OCI-LY7 (cell line): ENCODE measurements around the gene HELZ. TPM values are rescaled to one million over a fixed set of nuclear protein-coding genes. Genes with fewer than 3 reads are reported as not detected.

ENCODE experiments used
- BruUV-seq: library from RNA; stranded (reverse); fragments of 400-500 nt; replicated peaks from 2 replicates; lab custom pipeline; 2021; lab: Mats Ljungman, UMichigan
- CTCF ChIA-PET: fragments of 300-600 bp; sonication (Branson Sonifier 250); formaldehyde crosslinking; loops from one replicate; lab custom pipeline; 2022; ENCODE audit warnings: antibody characterized with exemption; ENCODE audit not compliant: unreplicated experiment; lab: Charles Lee
- POLR2A ChIA-PET: fragments of 300-600 bp; sonication (Branson Sonifier 250); formaldehyde crosslinking; loops from one replicate; lab custom pipeline; 2022; ENCODE audit warnings: antibody characterized with exemption; lab: Charles Lee
- DNase-seq: peaks from one replicate; pipeline ENCODE4 v3.0.0-alpha.2; 2015; ENCODE audit warnings: low spot score
- H2AFZ ChIP-seq: fragments of 200-600 bp; sonication (generic), shearing (Covaris generic); 2 replicates; pipeline ENCODE4 v1.6.1; 2014; ENCODE audit warnings: mild to moderate bottlenecking, antibody characterized with exemption, low read length, moderate library complexity
- H3K27ac ChIP-seq: fragments of 200-600 bp; sonication (generic); 2 replicates; pipeline ENCODE4 v1.5.1; 2014; ENCODE audit warnings: mixed run types, low read depth, mild to moderate bottlenecking, moderate library complexity, low read length, inconsistent platforms; ENCODE audit not compliant: poor library complexity, severe bottlenecking
- H3K36me3 ChIP-seq: fragments of 200-600 bp; sonication (generic); 2 replicates; pipeline ENCODE4 v1.6.1; 2014; ENCODE audit warnings: mild to moderate bottlenecking, antibody characterized with exemption, low read length, moderate library complexity, mixed read lengths; ENCODE audit not compliant: insufficient read depth
- H3K4me1 ChIP-seq: fragments of 200-600 bp; sonication (generic); 2 replicates; pipeline ENCODE4 v1.5.1; 2014; ENCODE audit warnings: mild to moderate bottlenecking, low read length; ENCODE audit not compliant: insufficient read depth, poor library complexity, severe bottlenecking
- H3K4me2 ChIP-seq: fragments of 200-600 bp; sonication (generic); 2 replicates; pipeline ENCODE4 v1.6.1; 2014; ENCODE audit warnings: mild to moderate bottlenecking, low read length
- H3K4me3 ChIP-seq: fragments of 200-600 bp; sonication (generic); 2 replicates; pipeline ENCODE4 v1.5.1; 2014; ENCODE audit warnings: mild to moderate bottlenecking, low read depth, low read length; ENCODE audit not compliant: poor library complexity, severe bottlenecking
- H3K79me2 ChIP-seq: fragments of 200-600 bp; sonication (generic); 2 replicates; pipeline ENCODE4 v1.6.1; 2016; ENCODE audit warnings: low read depth, mild to moderate bottlenecking, low read length, moderate library complexity, mixed read lengths; ENCODE audit not compliant: insufficient read depth
- H3K9me2 ChIP-seq: fragments of 200-600 bp; sonication (generic); 2 replicates; pipeline ENCODE4 v1.6.1; 2016; ENCODE audit warnings: mild to moderate bottlenecking, low read length, mixed read lengths; ENCODE audit not compliant: insufficient read depth
- H3K9me3 ChIP-seq: fragments of 200-600 bp; sonication (generic); 2 replicates; pipeline ENCODE4 v1.6.1; 2014; ENCODE audit warnings: mild to moderate bottlenecking, mixed run types, low read length, mixed read lengths
- H4K20me1 ChIP-seq: fragments of 200-600 bp; sonication (generic); 2 replicates; pipeline ENCODE4 v1.6.1; 2014; ENCODE audit warnings: mild to moderate bottlenecking, antibody characterized with exemption, low read length, moderate library complexity, mixed read lengths; ENCODE audit not compliant: insufficient read depth
- CTCF ChIP-seq: fragments of 200-600 bp; sonication (generic); conservative IDR thresholded peaks from 2 replicates; pipeline ENCODE4 v1.5.1; 2014; ENCODE audit warnings: mild to moderate bottlenecking, antibody characterized with exemption, low read length, moderate library complexity, mixed read lengths
- EZH2phosphoT487 ChIP-seq: fragments of 200-600 bp; sonication (generic); IDR thresholded peaks from 2 replicates; pipeline ENCODE4 v1.6.1; 2018; ENCODE audit warnings: low read depth, borderline replicate concordance, mild to moderate bottlenecking, mixed run types, antibody characterized with exemption, low read length, moderate library complexity, mixed read lengths
- intact Hi-C: fragments of 100-400 bp; cut with micrococcal nuclease; formaldehyde crosslinking; loops from one replicate; pipeline ENCODE4 v1.10.0; 2022; ENCODE audit not compliant: unreplicated experiment
- total RNA-seq, 2 experiments: library from RNA; depleted of rRNA in 1 of 2; stranded (reverse); fragments of >200 nt in 1 of 2; shearing (Covaris generic) in 1 of 2; gene quantifications; 2 replicates each; pipeline ENCODE4 v1.2.3, GENCODE V29; 2014 to 2022

HELZ gene
- total RNA-seq, 2 experiments from 2014 or later, result 33.9 to 58.9 TPM

- Histone ChIP-seq H2AFZ (no peak overlapping the region), H3K4me2 (no peak overlapping the region), H3K9me3 (peaks cover 13% of the 10 kb centered on the region; the same call in 1 of the 2 replicates), H3K4me3 (no peak overlapping the region), H3K9me2 (no peaks in the 10 kb centered on the region), H3K27ac (no peak overlapping the region), H3K36me3 (no peaks in the 10 kb centered on the region), H3K4me1 (no peaks in the 10 kb centered on the region), H4K20me1 (no peaks in the 10 kb centered on the region), H3K79me2 (no peaks in the 10 kb centered on the region)
- no TSS peak for BruUV-seq
- intact Hi-C loops, result no loop called here
- DNase-seq, result no peak
- TF ChIP-seq CTCF, result no peak
- no peak for TF ChIP-seq EZH2phosphoT487
- CTCF ChIA-PET, result no interaction called here
- POLR2A ChIA-PET, result no interaction called here
Measured at GRCh38 chr17:67049025-67049739, 195.8 kb downstream of the HELZ start.

GRCh38 chr17:67047382-67047781, 197.6 kb downstream of the HELZ start:
- DNase-seq, result no peak
- TF ChIP-seq EZH2phosphoT487 (no peak), CTCF (no peak)
- peaks cover 13% of the 10 kb centered on the region; the same call in 1 of the 2 replicates for H3K9me3 ChIP-seq
- POLR2A ChIA-PET, result interaction anchor here (0.5 kb wide), 1 partner anchor 83 kb away, joined by 3 read pairs; the partner anchor contains the start of gene CACNG4
- no peaks in the 10 kb centered on the region for H4K20me1 ChIP-seq
- BruUV-seq, result no TSS peak
- no peak overlapping the region for H2AFZ ChIP-seq
- no peak overlapping the region for H3K4me2 ChIP-seq
- H3K9me2 ChIP-seq, result no peaks in the 10 kb centered on the region
- H3K79me2 ChIP-seq, result no peaks in the 10 kb centered on the region
- no peaks in the 10 kb centered on the region for H3K4me1 ChIP-seq
- H3K4me3 ChIP-seq, result no peak overlapping the region
- CTCF ChIA-PET, result no interaction called here
- intact Hi-C loops, result no loop called here
- H3K27ac ChIP-seq, result no peak overlapping the region
- H3K36me3 ChIP-seq, result no peaks in the 10 kb centered on the region

- H4K20me1 ChIP-seq, result no peaks in the 10 kb centered on the region
- no peaks in the 10 kb centered on the region for H3K79me2 ChIP-seq
- CTCF ChIA-PET, result no interaction called here
- H3K4me3 ChIP-seq, result no peak overlapping the region
- no peaks in the 10 kb centered on the region for H3K36me3 ChIP-seq
- POLR2A ChIA-PET, result no interaction called here
- no peak overlapping the region for H3K4me2 ChIP-seq
- no peak overlapping the region for H2AFZ ChIP-seq
- no peak for TF ChIP-seq CTCF
- TF ChIP-seq EZH2phosphoT487, result no peak
- BruUV-seq, result no TSS peak
- no peaks in the 10 kb centered on the region for H3K4me1 ChIP-seq
- no peak overlapping the region for H3K27ac ChIP-seq
- H3K9me3 ChIP-seq, result peaks cover 13% of the 10 kb centered on the region; the same call in 1 of the 2 replicates
- no peaks in the 10 kb centered on the region for H3K9me2 ChIP-seq
- intact Hi-C loops, result no loop called here
- DNase-seq, result no peak
Measured at GRCh38 chr17:67046398-67046797, 198.6 kb downstream of the HELZ start.
